Motor neuron (in vitro differentiated cells): ENCODE data around the gene AGAP1. TPM values are rescaled to one million over a fixed set of nuclear protein-coding genes. Genes with fewer than 3 reads are reported as not detected.

Source experiments
- ATAC-seq, 8 experiments: fragments of 200-7000 bp; cut with Tn5 transposase; replicated peaks in 6 of 8; 2 replicates each; pipeline ENCODE4 v1.8.0; 2021; ENCODE audit warnings: mild to moderate bottlenecking in 8 of 8, moderate library complexity in 8 of 8
- H3K27ac ChIP-seq, 2 donors: fragments of 250-450 bp; sonication (Bioruptor Pico); 2 replicates each; pipeline ENCODE4 v1.9.0; 2021; ENCODE audit warnings: antibody characterized with exemption in 2 of 2, mild to moderate bottlenecking in 2 of 2, moderate library complexity in 1 of 2
- H3K4me1 ChIP-seq, 2 donors: fragments of 250-450 bp; sonication (Bioruptor Pico); replicated peaks in 1 of 2; 2 replicates each; pipeline ENCODE4 v1.6.1; 2021; ENCODE audit warnings: antibody characterized with exemption in 2 of 2, mild to moderate bottlenecking in 2 of 2, moderate library complexity in 1 of 2
- H3K4me3 ChIP-seq, 5 donors: fragments of 250-450 bp; sonication (Bioruptor Pico); 2 replicates each; pipeline ENCODE4 v1.9.0; 2021; ENCODE audit warnings: antibody characterized with exemption in 5 of 5, mild to moderate bottlenecking in 5 of 5, moderate library complexity in 4 of 5
- WGBS, 10 experiments: fragments of 450-650 bp; shearing (Covaris generic); methylation state at CpG; one replicate each; pipeline ENCODE4 v1.0.0; 2022; 5-methylcytosine and 5-hydroxymethylcytosine counted together
- in situ Hi-C, 9 experiments: fragments of 400-800 bp; cut with MboI; loops; one replicate each; pipeline ENCODE4 v1.15.0; 2021; ENCODE audit warnings: low sequenced_read_pairs in 9 of 9, low pct_unique_long_range_greater_than_20kb in 2 of 9; ENCODE audit not compliant: unreplicated experiment in 9 of 9
- total RNA-seq, 8 experiments: library from RNA; unstranded; fragments of 300-600 nt; gene quantifications; 2 replicates each; pipeline versions ENCODE4 v1.2.3 to v1.2.4, GENCODE V29; 2022

AGAP1 gene
- total RNA-seq, 8 experiments from 2014 or later = 5.9 to 51.1 (median 34.3) TPM

- no peak overlapping the region for H3K27ac ChIP-seq
- no peak overlapping the region for H3K4me3 ChIP-seq
- WGBS, 10 experiments = 55 to 100% (median 78%) methylated on average over 1 to 4 of the region's 4 CpGs
- H3K4me1 ChIP-seq = no peaks in the 10 kb centered on the region
- in situ Hi-C loops = no loop called here
- no peak for ATAC-seq
Measured at GRCh38 chr2:236026841-236027240, 533.0 kb downstream of the AGAP1 start.

GRCh38 chr2:236028066-236028465 is 534.2 kb downstream of the AGAP1 start:
- H3K4me3 ChIP-seq = no peak overlapping the region
- 40 to 100% (median 89%) methylated on average over 1 to 4 of the region's 4 CpGs; no CpG with 5 or more reads in 2 of the 10 experiments for WGBS, 10 experiments
- H3K4me1 ChIP-seq = no peaks in the 10 kb centered on the region
- H3K27ac ChIP-seq = no peak overlapping the region
- in situ Hi-C loops = no loop called here
- no peak for ATAC-seq

GRCh38 chr2:236033462-236033861 is 539.6 kb downstream of the AGAP1 start:
- 60 to 100% (median 89%) methylated on average over 1 to 7 of the region's 7 CpGs; no CpG with 5 or more reads in 1 of the 10 experiments for WGBS, 10 experiments
- Histone ChIP-seq H3K27ac (no peak overlapping the region), H3K4me1 (peaks cover 4 to 12% of the 10 kb centered on the region in 2 donors), H3K4me3 (no peak overlapping the region)
- no peak for ATAC-seq
- in situ Hi-C loops = no loop called here

DNA sequence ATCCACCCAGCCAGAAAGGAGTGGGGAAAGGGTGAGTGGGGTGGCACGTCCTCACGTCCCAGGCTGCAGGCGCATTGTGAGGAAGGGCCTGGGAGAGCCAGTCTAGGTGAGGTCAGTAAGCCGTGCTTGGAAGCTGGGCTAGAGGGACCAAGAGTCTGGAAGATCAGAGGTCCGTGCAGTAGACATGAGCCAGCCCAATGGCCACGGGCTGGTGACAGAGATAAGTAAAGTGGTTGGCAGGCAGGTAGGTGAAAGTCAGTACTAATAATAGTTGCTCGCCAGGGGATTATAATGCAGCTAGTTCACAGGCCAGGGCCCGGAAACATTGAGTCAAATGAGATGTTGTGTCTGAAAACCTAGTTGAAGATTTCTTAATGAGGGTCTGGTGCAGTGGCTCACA is 541.1 kb downstream of the AGAP1 start:
- no peak overlapping the region for H3K4me3 ChIP-seq
- H3K4me1 ChIP-seq = peaks cover 6 to 13% of the 10 kb centered on the region in 2 donors
- no peak overlapping the region for H3K27ac ChIP-seq
- WGBS, 10 experiments = 73 to 100% (median 92%) methylated on average over 1 to 8 of the region's 8 CpGs; no CpG with 5 or more reads in 6 of the 10 experiments
- no peak for ATAC-seq
- in situ Hi-C loops = no loop called here

GRCh38 chr2:236036045-236036444 is 542.2 kb downstream of the AGAP1 start:
- Histone ChIP-seq H3K27ac (no peak overlapping the region), H3K4me1 (peaks cover 10 to 13% of the 10 kb centered on the region in 2 donors), H3K4me3 (no peak overlapping the region)
- 75 to 94% (median 89%) methylated on average over 1 to 7 of the region's 16 CpGs; no CpG with 5 or more reads in 2 of the 10 experiments for WGBS, 10 experiments
- in situ Hi-C loops = no loop called here
- peak in 1 of 8 experiments; percentile 82 for ATAC-seq

- 44 to 94% (median 58%) methylated on average over 2 to 6 of the region's 7 CpGs; no CpG with 5 or more reads in 4 of the 10 experiments for WGBS, 10 experiments
- Histone ChIP-seq H3K4me3 (no peak overlapping the region), H3K27ac (no peak overlapping the region), H3K4me1 (peaks cover 10 to 13% of the 10 kb centered on the region in 2 donors)
- ATAC-seq = no peak
- in situ Hi-C loops = no loop called here
Measured at GRCh38 chr2:236038096-236038495, 544.3 kb downstream of the AGAP1 start.

DNA sequence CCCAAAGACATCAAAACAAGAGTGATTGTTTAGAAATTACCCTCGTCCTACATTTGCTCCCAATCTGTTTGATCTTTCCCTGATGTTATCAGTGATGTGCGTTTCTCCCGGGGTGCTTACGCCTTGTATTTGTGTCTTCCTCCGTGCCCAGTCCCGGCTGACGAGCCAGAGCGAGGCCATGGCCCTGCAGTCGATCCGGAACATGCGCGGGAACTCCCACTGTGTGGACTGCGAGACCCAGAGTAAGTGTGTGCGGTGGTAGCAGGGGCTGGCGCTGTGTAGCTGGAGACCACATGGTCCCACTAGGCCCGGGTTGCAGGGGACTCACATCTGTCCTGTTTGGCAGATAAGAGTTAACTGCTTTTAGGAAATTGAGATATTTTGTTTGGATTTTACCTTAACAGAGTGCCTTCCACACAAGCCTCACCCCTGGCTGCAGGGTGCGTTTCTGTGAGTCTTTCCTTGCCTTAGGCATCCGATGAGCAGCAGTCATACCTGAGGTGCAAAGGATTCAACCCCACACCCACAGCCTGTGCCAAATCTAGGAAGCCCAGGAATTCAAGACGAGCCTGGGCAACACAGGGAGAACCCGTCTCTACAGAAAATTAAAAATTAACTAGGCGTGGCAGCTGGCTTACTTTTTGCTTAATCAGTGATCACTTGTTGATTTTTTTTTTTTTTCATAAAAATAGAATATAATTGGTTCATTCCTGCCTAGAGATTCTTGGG is 546.9 kb downstream of the AGAP1 start:
- ATAC-seq = no peak
- Histone ChIP-seq H3K4me3 (no peak overlapping the region), H3K27ac (no peak overlapping the region), H3K4me1 (peaks cover 20 to 22% of the 10 kb centered on the region in 2 donors)
- in situ Hi-C loops = no loop called here
- 67 to 100% (median 89%) methylated on average over 1 to 10 of the region's 21 CpGs for WGBS, 10 experiments

DNA sequence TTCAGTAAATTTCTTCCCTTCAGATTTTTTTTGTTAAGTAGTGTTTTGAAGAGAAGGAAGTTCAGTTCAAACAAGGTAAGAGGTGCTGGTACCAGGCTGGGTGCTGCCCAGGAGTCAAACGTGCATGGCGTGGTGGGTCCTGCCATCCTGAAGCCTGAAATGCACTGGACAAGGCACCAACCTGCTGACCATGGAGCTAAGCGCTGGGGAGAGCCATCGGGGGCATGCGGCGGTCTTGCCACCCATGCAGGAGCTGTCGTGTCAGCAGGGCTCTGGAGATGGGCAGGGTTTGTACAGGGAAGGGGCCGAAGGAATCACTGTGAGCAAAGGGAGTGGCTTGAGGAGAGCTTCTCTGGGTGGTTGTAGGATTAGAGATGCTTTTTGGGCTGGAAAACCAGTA is 547.8 kb downstream of the AGAP1 start:
- Histone ChIP-seq H3K4me3 (no peak overlapping the region), H3K27ac (no peak overlapping the region), H3K4me1 (peaks cover 20 to 22% of the 10 kb centered on the region in 2 donors)
- WGBS, 10 experiments = 85 to 100% methylated on average over 5 to 6 of the region's 8 CpGs; no CpG with 5 or more reads in 8 of the 10 experiments
- in situ Hi-C loops = no loop called here
- ATAC-seq = no peak

GRCh38 chr2:236042087-236042486 is 548.2 kb downstream of the AGAP1 start:
- WGBS, 10 experiments = 47 to 100% (median 77%) methylated on average over 1 to 5 of the region's 6 CpGs; no CpG with 5 or more reads in 2 of the 10 experiments
- peaks cover 20 to 22% of the 10 kb centered on the region in 2 donors for H3K4me1 ChIP-seq
- in situ Hi-C loops = no loop called here

GRCh38 chr2:236044191-236044590 is 550.3 kb downstream of the AGAP1 start:
- 80 to 100% (median 97%) methylated on average over 1 to 6 of the region's 6 CpGs; no CpG with 5 or more reads in 6 of the 10 experiments for WGBS, 10 experiments
- in situ Hi-C loops = no loop called here

More at GRCh38 chr2:236042087-236042486, 548.2 kb downstream of the AGAP1 start:
- ATAC-seq = no peak
- no peak overlapping the region for H3K27ac ChIP-seq
- H3K4me3 ChIP-seq = no peak overlapping the region

DNA sequence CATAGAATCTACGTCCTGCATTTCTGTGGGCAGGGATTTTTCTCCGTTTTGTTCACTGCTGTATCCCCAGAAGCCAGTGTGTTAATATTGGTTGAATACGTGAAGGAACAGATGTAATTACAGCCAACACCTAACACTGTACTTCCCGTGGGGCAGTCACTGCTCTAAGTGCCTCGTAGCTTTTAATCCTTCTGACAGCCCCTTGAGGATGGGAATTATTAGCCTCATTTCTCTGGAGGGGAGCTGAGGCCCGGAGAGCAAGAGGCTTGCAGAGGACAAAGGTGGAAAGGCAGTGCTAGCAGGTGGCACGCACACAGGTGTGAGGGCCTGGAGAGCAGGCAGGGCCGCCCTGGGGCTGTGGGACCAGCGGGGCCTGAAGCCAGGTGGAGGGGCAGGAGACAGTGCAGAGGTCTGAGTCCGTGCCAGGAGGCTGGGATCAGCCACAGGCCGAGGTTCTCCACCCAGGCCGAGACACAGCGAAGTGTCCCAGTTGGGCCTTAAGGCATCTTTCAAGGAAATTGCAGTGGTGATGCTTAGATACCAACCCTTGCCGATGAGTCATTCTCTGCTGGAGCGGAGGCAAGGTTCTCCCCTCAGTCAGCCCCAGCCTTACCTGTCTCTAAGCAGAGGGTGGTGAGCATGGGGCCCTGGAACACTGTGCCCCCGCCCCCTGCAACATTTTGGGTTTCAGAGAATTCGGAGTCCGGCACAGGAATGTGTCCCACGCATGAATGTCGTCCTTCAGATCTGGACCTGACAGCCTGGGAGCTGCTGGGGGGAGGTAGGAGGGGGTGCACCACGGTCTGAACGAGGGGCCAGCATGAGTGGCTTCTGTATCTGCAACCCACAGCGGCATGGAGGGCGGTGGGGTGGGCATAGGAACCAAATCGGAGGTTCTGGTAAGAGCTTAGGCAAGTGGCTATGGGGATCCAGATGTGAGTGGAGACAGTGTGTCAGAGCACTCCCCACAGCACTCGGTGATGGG is 551.7 kb downstream of the AGAP1 start:
- WGBS, 10 experiments = 55 to 100% (median 90%) methylated on average over 2 to 10 of the region's 26 CpGs; no CpG with 5 or more reads in 1 of the 10 experiments
- ATAC-seq = peak in 4 of 8 experiments; percentile 19 to 51 (median 30)
- Histone ChIP-seq H3K4me1 (peaks cover 9 to 12% of the 10 kb centered on the region in 2 donors), H3K27ac (no peak overlapping the region), H3K4me3 (no peak overlapping the region)
- in situ Hi-C loops = no loop called here

More at GRCh38 chr2:236044191-236044590, 550.3 kb downstream of the AGAP1 start:
- Histone ChIP-seq H3K27ac (no peak overlapping the region), H3K4me3 (no peak overlapping the region), H3K4me1 (peaks cover 9 to 16% of the 10 kb centered on the region in 2 donors)
- ATAC-seq = no peak

DNA sequence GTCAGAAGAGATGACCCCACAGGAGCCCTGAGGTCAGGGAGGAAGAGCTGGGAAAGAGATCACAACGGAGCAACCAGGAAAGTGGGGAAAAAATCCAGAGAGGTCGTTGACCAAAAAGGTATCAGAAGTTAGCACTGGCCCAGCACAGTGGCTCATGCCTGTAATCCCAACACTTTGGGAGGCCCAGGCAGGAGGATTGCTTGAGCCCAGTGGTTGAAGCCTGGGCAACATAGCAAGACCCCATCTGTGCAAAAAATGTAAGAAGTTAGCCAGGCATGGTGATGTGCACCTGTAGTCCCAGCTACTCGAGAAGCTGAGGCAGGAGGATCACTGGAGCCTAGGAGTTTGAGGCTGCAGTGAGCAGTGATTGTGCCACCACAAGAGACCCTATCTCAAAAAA is 552.9 kb downstream of the AGAP1 start:
- no peak overlapping the region for H3K4me3 ChIP-seq
- in situ Hi-C loops = no loop called here
- peaks cover 20% of the 10 kb centered on the region in 2 donors for H3K4me1 ChIP-seq
- no peak for ATAC-seq
- 80 to 100% (median 100%) methylated on average over 1 to 3 of the region's 3 CpGs; no CpG with 5 or more reads in 5 of the 10 experiments for WGBS, 10 experiments
- H3K27ac ChIP-seq = no peak overlapping the region

- Histone ChIP-seq H3K27ac (no peak overlapping the region), H3K4me3 (no peak overlapping the region), H3K4me1 (peaks cover 24 to 25% of the 10 kb centered on the region in 2 donors)
- in situ Hi-C loops = no loop called here
- no peak for ATAC-seq
- 73 to 100% (median 100%) methylated on average over 1 to 6 of the region's 10 CpGs; no CpG with 5 or more reads in 1 of the 10 experiments for WGBS, 10 experiments
Measured at GRCh38 chr2:236047176-236047575, 553.3 kb downstream of the AGAP1 start.
